HG02943 (cell line): Measurements from ENCODE around the gene SNRPB.

Source experiments
- ATAC-seq: cut with Tn5 transposase; IDR thresholded peaks from one replicate; pipeline ENCODE4 v1.9.1; 2021; ENCODE audit warnings: mild to moderate bottlenecking, low read depth, moderate library complexity; ENCODE audit not compliant: unreplicated experiment

The SNRPB gene

DNA sequence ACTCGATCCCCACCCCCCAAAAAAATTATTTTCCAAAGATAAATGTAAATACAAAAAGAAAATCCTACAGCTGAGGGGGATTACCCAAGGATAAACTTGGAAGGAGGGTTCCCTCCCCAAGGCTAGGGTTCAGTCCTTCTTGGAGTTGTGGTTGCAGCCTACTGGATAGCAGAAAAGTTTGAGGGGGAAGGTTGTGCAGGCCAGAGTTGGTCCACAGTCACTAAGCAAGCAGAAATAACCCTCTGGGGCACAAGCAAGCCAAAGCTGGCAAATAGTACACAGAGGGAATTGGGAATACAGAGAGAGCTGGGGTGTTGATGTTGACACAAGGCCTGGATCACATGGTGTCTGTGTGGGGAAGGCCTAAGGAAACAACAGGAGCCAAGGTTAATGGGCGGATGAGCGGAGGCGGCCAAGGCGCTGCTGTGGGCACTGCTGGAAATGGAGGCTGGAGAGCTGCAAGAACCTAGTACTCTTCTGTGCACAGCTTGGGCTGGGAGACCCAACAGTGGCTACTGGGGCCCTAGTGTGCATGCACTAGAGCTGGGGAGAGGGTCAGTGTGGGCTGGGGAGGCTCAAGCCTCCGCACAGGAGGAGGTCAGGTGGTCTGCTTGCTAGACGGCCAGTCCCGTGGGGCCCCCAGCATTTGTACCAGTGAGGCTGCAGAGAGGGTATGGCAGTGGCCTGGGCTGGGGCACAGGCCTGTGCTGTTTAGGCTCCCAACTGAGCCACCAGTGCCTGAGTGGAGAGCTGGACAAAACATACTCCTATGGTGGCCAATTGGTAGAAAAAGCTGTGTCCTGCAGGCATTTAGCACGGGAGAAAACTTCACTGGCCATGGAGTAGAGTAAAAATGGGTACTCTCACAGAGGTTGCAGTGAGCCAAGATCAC is 5.5 kb upstream of the SNRPB start:
- ATAC-seq = no peak

DNA sequence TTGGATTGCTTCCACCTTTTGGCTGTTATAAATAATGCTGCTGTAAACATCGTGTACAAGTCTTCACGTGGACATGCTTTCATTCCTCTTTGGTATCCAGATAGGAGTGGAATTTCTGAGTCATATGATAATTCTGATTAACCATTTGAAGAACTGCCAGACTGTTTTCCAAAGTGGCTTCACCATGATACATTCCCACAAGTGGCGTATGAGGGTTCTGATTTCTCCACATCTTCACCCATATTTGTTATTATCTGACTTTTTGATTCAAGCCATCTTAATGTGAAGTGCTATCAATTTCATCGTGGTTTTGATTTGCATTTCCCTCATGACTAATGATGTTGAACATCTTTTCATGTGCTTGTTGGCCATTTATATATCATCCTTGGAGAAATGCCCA is 2.9 kb upstream of the SNRPB start:
- no peak for ATAC-seq

DNA sequence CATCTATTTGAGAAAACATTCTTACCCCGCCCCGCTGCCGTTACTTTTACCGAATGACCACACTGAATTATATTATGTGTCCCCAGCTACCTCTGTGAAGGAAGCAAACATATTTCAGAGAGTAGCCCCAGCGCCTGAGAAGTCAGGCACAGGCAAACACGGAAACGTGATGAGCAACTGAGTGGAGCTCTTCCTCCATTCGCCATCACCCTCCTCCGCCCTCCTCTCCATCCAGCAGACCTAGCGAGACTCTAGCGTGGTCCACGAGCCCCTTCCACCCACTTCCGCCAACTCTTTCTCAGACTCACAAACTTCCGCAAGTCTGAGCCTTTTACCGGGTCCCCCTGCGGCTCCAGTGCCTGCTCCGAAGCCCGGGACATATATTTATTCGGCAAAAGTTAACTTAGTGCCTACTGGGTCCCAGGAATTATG is 582 bp downstream of the SNRPB start:
- peak; percentile 21 for ATAC-seq

DNA sequence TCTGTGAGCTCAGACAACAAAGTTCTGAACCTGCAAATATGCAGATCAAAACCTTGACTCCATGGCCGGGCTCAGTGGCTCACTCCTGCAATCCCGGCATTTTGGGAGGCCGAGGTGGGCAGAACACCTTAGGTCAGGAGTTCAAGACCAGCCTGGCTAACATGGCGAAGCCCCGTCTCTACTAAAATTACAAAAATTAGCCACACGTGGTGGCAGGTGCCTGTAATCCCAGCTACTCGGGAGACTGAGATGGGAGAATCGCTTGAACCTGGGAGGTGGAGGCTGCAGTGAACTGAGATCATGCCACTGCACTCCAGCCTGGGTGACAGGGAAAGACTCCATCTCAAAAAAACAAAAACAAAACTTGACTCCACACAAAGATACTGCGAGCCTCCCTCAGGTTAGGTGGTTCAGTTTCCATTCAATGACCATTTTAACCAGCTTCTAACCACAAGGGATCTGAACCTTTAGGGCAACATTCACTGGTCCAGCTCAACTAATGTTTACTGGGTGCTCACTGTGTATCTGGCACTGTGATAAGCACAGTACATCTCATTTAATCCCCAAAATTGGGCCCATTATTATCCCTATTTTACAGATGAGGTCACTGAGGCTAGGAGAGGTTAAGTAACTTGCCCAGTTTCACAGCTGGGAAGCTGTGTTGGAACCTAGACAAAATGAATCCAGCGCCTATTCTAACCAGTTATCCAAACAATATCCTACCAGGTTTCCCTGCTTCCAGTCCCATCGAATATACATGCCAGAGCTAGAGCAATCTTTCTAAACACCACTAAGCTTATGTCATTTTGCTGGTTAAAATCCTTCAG is 1.8 kb downstream of the SNRPB start:
- ATAC-seq = no peak

DNA sequence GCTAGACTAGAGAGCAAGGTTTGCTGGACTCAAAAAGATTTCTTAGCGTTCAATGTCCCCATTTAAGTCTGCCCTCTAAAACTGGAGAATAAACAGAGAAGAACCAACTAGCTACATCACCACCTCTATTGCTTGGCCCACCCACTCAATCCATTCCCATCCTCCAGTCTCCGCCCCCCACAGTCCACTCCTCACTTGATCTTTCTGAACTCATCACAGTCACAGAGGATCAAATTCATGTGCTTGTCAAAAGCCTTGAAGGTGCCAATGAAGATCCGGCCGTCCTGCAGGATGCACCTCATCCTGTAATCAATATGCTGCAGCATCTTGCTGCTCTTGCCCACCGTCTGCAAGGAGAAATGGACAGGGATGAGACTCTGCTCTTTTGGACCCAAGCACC is 3.2 kb downstream of the SNRPB start:
- no peak for ATAC-seq

DNA sequence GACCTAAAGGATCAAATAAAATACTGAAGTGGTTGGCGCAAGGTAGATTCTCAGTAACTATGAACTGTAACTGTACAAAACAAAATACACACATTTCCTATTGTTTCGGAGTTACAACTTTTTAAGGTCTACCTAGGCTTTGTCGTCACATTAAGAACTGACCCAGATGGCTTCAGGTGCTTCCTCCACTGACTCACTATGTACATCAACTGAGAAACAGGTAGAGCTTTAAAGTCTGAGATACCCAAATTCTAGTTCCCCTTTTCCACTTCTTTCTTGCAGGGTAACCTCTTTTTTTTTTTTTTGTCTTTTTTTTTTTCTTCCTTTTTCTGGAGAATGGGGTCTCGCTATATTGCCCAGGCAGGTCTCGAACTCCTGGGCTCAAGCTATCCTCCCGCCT is 5.5 kb downstream of the SNRPB start:
- ATAC-seq = no peak

DNA sequence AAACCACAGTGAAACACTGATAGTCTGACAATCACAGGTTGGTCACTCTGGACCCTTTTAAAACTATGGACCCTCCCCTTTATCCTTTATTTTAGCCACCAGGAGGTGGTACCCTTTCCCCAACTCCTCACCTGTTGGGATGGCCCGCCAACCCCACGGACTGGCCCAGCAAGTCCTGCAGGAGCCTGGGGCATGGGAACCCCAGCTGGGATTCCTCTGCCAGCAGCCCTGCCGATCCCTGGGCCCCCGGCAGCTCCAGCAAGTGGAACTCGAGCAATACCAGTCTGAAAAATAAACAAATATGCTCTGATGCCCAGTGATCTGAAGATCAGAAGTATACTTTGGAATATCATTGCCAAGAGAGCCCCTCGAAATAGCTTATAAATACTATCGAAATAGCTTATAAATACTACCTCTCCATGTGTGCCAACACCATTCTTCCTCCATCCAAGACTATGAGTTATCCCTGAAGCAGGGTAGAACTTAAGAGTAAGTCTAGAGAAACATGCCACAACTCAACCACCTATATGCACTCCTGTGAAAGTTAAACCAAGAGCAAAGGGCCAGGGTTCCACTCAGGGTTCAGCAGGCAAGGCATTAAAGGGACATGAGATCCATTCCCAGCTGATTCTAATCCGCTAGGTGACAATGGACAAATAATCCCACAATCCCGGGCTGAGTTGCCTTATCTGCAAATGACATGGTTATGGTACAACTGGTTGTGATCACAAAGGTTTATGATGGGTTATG is 6.8 kb downstream of the SNRPB start:
- ATAC-seq = no peak

DNA sequence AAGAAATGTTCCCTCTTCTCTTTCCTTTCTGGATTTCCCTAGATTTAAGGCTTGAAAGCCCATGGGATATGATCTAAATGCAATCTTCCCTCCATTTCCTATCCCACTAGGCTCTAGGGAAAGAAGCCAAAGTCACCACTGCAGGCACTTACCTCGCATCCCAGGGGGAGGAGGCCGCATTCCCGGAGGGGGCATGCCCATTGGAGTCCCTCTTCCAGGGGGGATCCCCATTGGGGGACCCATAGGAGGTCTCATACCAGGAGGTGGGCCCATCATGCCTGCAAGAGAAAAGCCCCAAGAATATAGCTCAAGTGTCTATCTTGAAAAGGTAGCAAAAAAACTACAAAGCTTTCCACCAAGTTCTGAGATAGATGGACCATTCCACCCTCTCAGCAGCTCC is 8.1 kb downstream of the SNRPB start:
- ATAC-seq = no peak

DNA sequence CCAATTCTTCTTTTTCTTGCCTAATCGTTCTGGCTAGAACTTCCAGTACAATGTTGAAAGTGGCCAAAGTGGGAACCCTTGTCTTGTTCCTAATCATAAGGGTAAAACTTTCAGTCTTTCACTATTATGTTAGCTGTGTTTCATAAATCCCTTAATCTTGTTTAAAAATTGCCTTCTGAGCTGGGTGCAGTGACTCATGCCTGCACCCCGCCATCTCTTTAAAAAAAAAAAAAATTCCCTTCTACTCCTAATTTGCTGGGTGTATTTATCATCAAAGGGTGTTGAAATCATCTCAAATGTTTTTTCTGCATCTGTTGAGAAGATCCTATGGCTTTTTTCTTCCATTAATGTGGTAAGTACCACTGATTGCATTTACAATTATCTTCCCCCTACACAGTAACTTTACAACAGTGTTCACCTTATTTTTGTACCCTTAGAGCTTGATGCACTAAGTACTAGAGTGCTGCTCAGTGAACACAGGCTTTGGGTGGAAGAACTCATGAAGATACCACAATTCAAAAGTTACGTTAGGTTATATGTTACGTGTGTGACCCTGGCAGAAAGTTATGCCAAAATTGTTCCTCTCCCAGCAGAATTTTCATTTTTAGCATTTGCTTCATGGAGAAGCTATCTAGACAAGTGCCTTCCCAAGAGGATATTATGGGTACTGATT is 9.7 kb downstream of the SNRPB start:
- ATAC-seq = no peak

DNA sequence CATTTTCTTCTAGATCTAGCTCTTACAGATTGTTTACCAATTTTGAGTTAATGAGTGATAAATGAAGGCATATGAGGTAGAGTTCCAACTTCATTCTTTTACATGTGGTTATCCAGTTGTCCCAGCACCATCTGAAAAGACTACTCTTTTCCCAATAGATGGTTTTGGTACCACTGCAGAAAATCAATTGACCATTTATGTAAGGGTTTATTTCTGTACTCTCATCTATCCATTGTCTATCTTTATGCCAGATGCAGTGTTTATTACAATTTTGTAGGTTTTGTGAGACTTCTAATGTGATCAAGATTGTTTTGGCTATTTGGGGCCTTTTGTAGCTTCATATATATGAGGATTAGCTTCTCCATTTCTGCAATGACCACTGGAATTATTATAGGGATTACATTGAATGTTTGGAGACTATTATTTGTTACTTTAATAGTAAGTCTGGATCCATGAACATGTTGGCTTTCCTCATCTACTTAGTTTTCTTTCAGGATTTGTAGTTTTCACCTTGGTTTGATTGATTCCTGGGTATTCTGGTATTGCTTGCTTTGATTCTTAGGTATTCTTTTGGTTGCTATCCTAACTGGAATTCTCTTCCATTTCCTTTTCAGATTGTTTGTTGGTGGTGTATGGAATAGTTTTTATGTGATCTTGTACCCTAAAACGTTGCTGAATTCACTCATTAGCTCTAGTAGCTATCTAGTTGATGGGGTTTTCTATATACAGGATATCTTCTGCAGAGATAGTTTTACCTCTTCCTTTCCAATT is 10.4 kb downstream of the SNRPB start:
- no peak for ATAC-seq

DNA sequence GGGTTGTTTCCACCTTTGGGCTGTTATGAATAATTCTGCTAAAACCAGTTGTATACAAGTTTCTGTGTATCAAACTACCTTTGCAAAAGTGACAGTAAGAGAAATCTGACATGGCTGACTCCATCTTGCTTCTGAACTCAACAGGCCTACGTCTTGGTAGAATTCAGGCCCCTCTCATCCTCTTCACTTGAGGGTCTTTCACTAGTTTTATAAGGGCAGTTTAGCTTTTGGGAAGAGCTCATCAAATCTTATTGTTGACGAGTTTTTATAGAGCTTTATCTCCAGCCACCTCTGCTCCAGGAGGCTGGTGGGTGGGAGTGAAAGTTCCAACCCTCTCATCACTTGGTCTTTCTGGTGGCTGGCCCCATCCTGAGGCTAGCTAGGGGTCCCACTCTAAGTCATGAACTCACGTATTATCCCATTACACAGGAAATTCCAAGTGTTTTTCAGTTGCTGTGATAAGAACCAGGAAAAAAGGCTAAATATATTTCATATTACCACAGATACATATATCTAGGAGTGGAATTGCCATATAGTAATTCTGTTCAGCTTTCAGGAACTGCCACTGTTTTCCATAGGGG is 11.6 kb downstream of the SNRPB start:
- ATAC-seq = no peak

DNA sequence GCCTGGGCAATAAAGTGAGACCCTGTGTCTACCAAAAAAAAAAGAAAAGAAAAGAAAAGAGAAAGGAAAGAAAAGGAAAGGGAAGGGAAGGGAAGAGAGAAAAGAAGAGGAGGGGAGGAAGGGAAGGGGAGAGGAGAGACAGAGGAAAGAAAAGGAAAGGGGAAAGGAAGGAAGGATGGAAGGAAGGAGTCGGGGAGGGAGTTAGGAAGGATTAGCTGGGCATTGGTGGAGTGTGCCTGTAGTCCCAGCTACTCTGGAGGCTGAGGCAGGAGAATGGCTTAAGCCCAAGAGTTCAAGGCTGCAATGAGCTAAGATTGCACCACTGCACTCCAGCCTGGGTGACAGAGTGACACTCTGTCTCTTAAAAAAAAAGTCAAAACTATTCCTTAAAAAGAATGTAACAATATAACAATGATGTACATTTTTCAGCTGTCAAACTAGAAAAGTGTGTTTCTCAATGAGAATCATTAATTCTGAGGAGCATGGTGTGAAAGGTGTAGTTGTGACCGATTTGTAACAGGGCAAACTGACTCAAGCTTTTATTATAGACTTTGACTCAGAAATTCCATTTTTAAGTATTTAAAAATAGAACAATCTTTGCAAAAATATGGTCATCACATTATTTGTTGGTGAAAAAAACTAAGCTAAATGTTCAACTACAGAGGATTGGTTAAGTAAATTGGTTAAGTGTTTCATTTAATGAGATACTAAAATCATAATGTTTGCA is 14.7 kb downstream of the SNRPB start:
- no peak for ATAC-seq

DNA sequence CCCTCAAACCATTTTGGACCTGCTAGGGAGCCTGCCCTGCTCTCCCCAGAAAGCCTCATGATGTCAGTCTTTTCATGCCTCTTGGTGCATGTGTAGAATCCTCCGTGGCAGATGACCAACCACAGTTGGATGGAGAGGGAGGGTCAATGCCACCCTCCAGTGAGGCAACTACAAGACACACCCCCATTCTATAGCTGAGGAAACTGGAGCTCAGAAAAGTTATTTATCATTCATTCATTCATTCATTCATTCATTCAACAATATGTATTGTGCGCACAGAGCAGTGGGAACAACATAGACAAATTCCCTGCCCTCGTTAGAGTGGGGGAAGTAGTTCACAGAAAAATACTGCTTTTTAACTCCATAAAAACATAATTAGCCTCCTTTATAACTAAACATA is 16.8 kb downstream of the SNRPB start:
- no peak for ATAC-seq

DNA sequence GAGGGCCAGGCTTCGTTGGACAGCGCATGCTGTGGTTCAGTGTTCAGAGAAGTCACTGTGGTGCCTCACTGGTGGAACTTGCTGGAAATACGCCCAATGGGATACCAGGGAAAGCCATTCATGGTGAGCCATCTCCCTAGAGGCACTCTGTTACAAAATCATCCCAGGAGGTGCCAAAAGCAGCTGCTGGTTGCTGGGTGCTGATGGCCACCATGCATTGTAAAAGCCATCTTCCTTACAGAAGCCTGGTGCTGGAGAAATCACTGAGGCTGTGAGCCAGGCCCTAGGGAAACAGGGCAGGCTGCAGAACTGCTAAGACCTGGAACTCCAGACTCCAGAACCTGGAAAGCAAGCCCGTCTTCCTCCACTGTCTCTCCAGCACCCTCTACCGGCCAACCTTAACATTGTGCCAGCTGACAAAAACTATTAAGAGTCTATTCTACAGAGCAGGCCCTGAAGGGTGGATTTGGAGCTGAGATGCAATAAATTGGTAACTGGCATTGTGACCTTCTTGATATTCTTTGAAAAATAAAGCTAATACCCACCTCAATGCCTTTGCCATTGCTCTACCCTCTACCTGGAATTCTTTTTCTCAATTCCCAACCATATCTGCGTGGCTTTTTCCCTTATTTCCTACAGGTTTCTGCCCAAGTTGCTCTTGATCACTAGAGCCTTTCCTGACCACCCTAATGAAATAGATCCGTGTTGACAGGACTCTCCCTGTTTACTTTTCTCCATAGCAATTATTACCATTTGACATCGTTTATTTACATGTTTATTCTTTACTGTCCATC is 18.5 kb downstream of the SNRPB start:
- ATAC-seq = no peak

DNA sequence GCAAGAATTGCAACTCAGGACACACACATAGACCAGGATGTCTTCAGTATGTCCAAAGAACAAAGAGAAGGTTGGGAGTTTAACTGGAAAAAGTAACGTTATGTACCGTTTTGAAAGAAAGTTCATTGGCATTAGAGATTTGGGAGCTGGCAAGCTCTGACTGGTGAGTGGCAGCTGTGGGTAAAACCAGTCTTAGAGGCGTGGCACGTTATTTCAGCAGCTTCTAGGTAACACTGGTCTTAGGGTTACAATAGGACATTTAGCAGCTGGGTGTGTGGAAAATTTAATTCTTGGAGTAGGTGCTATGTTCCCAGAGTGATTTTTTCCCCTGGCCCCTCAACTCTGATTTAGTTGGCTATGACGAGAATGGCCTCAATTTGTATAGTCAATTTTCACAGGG is 19.2 kb downstream of the SNRPB start:
- no peak for ATAC-seq

DNA sequence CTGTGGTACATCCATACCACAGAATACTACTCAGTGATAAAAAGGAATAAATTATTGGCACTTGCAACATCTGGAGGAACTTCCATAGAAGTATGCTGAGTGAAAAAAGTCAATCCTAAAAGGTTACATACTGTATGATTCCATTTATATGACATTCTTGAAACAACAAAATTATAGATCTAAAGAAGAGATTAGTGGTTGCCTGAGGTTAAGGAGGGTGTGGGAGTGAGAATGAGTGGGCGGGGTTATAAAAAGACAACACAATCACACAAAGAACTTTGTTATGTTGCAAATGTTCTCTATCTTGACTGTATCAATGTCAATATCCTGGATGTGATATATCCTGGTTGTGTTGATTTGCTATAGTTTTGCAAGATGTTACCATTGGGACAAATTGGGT is 21.2 kb downstream of the SNRPB start:
- ATAC-seq = no peak

DNA sequence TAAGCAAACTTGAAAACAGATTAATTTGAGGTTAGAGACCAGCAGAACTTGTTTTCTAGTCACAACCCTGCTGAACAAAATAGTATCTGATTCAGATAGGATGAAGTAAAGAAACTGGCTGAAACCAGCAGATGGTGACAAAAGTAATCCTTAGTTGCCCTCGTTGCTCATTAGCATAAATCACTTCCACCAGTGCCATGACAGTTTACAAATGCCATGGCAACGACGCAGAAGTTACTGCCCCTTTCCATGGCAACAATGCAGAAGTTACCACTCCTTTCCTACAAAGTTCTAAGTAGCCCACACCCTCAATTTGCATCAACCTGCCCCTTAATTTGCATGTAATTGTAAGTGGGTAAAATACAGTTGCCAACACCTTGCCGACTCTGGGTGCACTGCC is 23.7 kb downstream of the SNRPB start:
- no peak for ATAC-seq

DNA sequence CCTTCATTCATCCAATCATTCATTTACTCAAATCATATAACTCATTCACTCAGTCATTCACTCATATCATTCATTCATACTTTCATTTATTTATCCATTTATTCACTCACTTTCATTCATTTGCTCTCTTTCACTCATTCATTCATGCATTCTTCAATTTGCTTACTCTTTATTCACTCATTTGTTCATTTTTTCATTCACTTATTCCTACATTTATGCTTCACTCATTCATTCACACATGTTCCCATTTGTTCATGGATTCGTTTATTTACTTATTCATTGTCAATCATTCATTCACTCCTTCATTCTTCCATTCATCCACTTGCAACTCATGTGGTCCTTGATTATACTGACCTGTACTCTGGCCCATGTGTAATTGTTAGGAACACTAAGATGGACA is 39.4 kb downstream of the SNRPB start:
- ATAC-seq = no peak
